ENCODE results near the gene SMYD3. TPM values are rescaled to one million over a fixed set of nuclear protein-coding genes. Genes with fewer than 3 reads are reported as not detected.

SMYD3 gene
- total and polyA plus RNA-seq, 2 donors (not counting 3 experiments of a cell fraction or from before 2014, with no cell fraction given): 16.0 to 32.1 TPM

DNA sequence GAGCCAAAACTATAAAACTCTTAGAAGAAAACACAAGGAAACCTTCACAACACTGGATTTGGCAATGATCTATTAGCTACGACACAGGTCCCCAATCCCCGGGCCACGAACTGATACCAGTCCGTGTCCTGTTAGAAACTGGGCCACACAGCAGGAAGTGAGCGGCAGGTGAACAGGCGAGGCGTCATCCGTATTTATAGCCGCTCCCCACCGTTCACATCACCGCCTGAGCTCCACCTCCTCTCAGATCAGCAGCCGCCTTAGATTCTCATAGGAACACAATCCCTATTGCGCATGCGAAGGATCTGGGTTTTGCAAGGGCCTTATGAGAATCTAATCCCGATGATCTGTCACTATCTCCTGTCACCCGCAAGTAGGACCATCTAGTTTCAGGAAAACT, 47.1 kb upstream of the SMYD3 start:
- BruUV-seq (replicated peaks): no TSS peak
- Histone ChIP-seq H3K36me3 (ENCODE audit: control insufficient read depth in 2 of 2, extremely low read depth in 1 of 2, insufficient read depth in 2 of 2, low read length in 2 of 2) (peaks cover 2 to 17% of the 10 kb centered on the region in 2 experiments), H2AFZ (ENCODE audit: low read depth, low read length) (no peak overlapping the region), H3K4me3 (replicated peaks in 1 of 3; ENCODE audit: insufficient read depth in 1 of 3, low read depth in 1 of 3, low read length in 3 of 3) (no peak overlapping the region), H3K79me2 (ENCODE audit: control insufficient read depth, insufficient read depth, low read length) (peaks cover 14% of the 10 kb centered on the region), H3K9me1 (replicated peaks; ENCODE audit: control insufficient read depth, extremely low read depth, insufficient read depth, low read length) (no peaks in the 10 kb centered on the region), H3K4me2 (ENCODE audit: insufficient read depth, low read length) (no peak overlapping the region), H3K9me3 (replicated peaks; ENCODE audit: control insufficient read depth, insufficient read depth, low read length) (no peaks in the 10 kb centered on the region), H3K27ac (ENCODE audit: insufficient read depth, low read depth, low read length) (no peak overlapping the region), H3K4me1 (ENCODE audit: control insufficient read depth, extremely low read depth, insufficient read depth, low read length) (no peaks in the 10 kb centered on the region), H3K27me3 (ENCODE audit: control insufficient read depth in 2 of 2, insufficient read depth in 2 of 2, low read length in 2 of 2) (no peaks in the 10 kb centered on the region), H4K20me1 (replicated peaks; ENCODE audit: control insufficient read depth, extremely low read depth, insufficient read depth, low read length) (no peaks in the 10 kb centered on the region), H3K9ac (replicated peaks; ENCODE audit: extremely low read depth, insufficient read depth, low read length) (no peak overlapping the region)
- DNase-seq (ENCODE audit: low read depth, low spot score) (no peak), FAIRE-seq (no peak)
- intact Hi-C loops (cut with micrococcal nuclease) (no loop called here), dilution Hi-C loops (cut with MboI; ENCODE audit: extremely low pct_ligation_motif_present, low sequenced_read_pairs) (no loop called here)
- ChIA-PET POLR2A (no interaction called here), CTCF (no interaction called here)
- TF ChIP-seq FOS (IDR thresholded peaks at IDR 0.05; ENCODE audit: borderline replicate concordance, insufficient read depth, low read length): no peak
- TF ChIP-seq EZH2 (IDR thresholded peaks at IDR 0.05; ENCODE audit: borderline replicate concordance, low read depth, low read length, severe bottlenecking): no peak
- TF ChIP-seq POLR2AphosphoS5 (IDR thresholded peaks at IDR 0.05; ENCODE audit: insufficient read depth, low read depth, low read length): no peak
- TF ChIP-seq MYC (IDR thresholded peaks at IDR 0.05; ENCODE audit: low read depth, low read length): no peak
- no peak for TF ChIP-seq MAX (IDR thresholded peaks at IDR 0.05; ENCODE audit: insufficient read depth, insufficient read length)
- TF ChIP-seq JUN (IDR thresholded peaks at IDR 0.05; ENCODE audit: borderline replicate concordance, insufficient read depth, insufficient read length, low read depth): no peak
- TF ChIP-seq POLR2A (IDR thresholded peaks at IDR 0.05; ENCODE audit: low read depth, low read length): no peak
- TF ChIP-seq, protein P1, sequence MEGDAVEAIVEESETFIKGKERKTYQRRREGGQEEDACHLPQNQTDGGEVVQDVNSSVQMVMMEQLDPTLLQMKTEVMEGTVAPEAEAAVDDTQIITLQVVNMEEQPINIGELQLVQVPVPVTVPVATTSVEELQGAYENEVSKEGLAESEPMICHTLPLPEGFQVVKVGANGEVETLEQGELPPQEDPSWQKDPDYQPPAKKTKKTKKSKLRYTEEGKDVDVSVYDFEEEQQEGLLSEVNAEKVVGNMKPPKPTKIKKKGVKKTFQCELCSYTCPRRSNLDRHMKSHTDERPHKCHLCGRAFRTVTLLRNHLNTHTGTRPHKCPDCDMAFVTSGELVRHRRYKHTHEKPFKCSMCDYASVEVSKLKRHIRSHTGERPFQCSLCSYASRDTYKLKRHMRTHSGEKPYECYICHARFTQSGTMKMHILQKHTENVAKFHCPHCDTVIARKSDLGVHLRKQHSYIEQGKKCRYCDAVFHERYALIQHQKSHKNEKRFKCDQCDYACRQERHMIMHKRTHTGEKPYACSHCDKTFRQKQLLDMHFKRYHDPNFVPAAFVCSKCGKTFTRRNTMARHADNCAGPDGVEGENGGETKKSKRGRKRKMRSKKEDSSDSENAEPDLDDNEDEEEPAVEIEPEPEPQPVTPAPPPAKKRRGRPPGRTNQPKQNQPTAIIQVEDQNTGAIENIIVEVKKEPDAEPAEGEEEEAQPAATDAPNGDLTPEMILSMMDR (IDR thresholded peaks at IDR 0.05; ENCODE audit: extremely low read depth in 1 of 2, insufficient read depth in 1 of 2, low read depth in 1 of 2, low read length in 2 of 2): no peak
